Measurements from ENCODE around the gene RASAL2. TPM values are rescaled to one million over a fixed set of nuclear protein-coding genes. Genes with fewer than 3 reads are reported as not detected.

RASAL2 gene
- total RNA-seq, 1 experiment from 2014 or later = 31.6 TPM

DNA sequence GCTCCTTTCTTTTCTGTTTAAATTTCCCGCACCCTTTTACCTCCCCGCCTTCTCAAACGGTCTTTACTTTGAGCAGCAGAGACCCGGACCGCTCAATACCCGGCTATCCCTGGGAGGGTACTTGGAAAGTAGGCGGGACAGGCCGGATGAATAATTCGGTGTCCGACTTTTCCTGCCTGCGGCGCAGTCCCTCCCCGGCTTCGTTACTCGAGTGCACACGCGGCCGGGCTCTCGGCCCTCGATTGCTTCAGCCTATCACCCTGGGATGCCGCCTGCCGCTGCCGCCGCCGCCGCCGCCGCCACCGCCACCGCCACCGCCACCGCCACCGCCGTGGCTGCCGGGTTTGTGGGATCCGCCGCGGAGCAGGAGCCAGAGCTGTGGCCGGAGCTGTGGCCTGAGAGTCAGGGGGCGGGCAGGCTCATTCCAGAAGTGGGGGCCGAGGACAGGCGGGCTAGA is 382 bp upstream of the RASAL2 start:
- Histone ChIP-seq H3K9me3 (ENCODE audit: control insufficient read depth, insufficient read depth, low read depth, low read length) (no peaks in the 10 kb centered on the region), H3K27me3 (ENCODE audit: control insufficient read depth, insufficient read depth, low read length) (no peaks in the 10 kb centered on the region), H3K4me1 (ENCODE audit: control insufficient read depth, insufficient read depth, low read length) (peaks cover 32% of the 10 kb centered on the region), H3K27ac (ENCODE audit: low read length) (peak overlapping the region; percentile 91), H3K4me3 (ENCODE audit: low read depth in 2 of 2, low read length in 2 of 2) (peak overlapping the region; percentile 80 to 94), H3K36me3 (ENCODE audit: control insufficient read depth, insufficient read depth, low read length) (no peaks in the 10 kb centered on the region; the same call in 1 of the 2 replicates)
- BruUV-seq (replicated peaks) = no TSS peak
- CTCF ChIA-PET = interaction anchor here (0.6 kb wide), 1 partner anchor 188 kb away, joined by 3 read pairs; no protein-coding TSS in a partner anchor
- TF ChIP-seq, protein P1, sequence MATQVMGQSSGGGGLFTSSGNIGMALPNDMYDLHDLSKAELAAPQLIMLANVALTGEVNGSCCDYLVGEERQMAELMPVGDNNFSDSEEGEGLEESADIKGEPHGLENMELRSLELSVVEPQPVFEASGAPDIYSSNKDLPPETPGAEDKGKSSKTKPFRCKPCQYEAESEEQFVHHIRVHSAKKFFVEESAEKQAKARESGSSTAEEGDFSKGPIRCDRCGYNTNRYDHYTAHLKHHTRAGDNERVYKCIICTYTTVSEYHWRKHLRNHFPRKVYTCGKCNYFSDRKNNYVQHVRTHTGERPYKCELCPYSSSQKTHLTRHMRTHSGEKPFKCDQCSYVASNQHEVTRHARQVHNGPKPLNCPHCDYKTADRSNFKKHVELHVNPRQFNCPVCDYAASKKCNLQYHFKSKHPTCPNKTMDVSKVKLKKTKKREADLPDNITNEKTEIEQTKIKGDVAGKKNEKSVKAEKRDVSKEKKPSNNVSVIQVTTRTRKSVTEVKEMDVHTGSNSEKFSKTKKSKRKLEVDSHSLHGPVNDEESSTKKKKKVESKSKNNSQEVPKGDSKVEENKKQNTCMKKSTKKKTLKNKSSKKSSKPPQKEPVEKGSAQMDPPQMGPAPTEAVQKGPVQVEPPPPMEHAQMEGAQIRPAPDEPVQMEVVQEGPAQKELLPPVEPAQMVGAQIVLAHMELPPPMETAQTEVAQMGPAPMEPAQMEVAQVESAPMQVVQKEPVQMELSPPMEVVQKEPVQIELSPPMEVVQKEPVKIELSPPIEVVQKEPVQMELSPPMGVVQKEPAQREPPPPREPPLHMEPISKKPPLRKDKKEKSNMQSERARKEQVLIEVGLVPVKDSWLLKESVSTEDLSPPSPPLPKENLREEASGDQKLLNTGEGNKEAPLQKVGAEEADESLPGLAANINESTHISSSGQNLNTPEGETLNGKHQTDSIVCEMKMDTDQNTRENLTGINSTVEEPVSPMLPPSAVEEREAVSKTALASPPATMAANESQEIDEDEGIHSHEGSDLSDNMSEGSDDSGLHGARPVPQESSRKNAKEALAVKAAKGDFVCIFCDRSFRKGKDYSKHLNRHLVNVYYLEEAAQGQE (IDR thresholded peaks at IDR 0.05; ENCODE audit: insufficient read depth in 1 of 2, low read depth in 2 of 2, low read length in 1 of 2) = no peak
- TF ChIP-seq SIN3A (IDR thresholded peaks at IDR 0.05; ENCODE audit: borderline replicate concordance, insufficient read depth, low read depth, low read length) (peak; percentile 87; the same call in 1 of the 2 replicates), POLR2AphosphoS5 (IDR thresholded peaks at IDR 0.05; ENCODE audit: low read depth, low read length) (peak; percentile 81)
- TF ChIP-seq, protein P2, sequence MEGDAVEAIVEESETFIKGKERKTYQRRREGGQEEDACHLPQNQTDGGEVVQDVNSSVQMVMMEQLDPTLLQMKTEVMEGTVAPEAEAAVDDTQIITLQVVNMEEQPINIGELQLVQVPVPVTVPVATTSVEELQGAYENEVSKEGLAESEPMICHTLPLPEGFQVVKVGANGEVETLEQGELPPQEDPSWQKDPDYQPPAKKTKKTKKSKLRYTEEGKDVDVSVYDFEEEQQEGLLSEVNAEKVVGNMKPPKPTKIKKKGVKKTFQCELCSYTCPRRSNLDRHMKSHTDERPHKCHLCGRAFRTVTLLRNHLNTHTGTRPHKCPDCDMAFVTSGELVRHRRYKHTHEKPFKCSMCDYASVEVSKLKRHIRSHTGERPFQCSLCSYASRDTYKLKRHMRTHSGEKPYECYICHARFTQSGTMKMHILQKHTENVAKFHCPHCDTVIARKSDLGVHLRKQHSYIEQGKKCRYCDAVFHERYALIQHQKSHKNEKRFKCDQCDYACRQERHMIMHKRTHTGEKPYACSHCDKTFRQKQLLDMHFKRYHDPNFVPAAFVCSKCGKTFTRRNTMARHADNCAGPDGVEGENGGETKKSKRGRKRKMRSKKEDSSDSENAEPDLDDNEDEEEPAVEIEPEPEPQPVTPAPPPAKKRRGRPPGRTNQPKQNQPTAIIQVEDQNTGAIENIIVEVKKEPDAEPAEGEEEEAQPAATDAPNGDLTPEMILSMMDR (IDR thresholded peaks at IDR 0.05) = no peak
- intact Hi-C loops (cut with micrococcal nuclease; ENCODE audit: unreplicated experiment) (loop anchor here (10.0 kb wide), 1 partner anchor 171 kb away; no protein-coding TSS in a partner anchor), in situ Hi-C loops (cut with HindIII; ENCODE audit: low pct_unique_long_range_greater_than_20kb, low sequenced_read_pairs) (no loop called here)
- POLR2A ChIA-PET = interaction anchor here (0.6 kb wide), 4 partner anchors 9 to 655 kb away, joined by 3 to 7 read pairs (median 3); no protein-coding TSS in a partner anchor
- DNase-seq (ENCODE audit: low read depth, low spot score) = peak; percentile 83
- peak; percentile 92 for ATAC-seq

DNA sequence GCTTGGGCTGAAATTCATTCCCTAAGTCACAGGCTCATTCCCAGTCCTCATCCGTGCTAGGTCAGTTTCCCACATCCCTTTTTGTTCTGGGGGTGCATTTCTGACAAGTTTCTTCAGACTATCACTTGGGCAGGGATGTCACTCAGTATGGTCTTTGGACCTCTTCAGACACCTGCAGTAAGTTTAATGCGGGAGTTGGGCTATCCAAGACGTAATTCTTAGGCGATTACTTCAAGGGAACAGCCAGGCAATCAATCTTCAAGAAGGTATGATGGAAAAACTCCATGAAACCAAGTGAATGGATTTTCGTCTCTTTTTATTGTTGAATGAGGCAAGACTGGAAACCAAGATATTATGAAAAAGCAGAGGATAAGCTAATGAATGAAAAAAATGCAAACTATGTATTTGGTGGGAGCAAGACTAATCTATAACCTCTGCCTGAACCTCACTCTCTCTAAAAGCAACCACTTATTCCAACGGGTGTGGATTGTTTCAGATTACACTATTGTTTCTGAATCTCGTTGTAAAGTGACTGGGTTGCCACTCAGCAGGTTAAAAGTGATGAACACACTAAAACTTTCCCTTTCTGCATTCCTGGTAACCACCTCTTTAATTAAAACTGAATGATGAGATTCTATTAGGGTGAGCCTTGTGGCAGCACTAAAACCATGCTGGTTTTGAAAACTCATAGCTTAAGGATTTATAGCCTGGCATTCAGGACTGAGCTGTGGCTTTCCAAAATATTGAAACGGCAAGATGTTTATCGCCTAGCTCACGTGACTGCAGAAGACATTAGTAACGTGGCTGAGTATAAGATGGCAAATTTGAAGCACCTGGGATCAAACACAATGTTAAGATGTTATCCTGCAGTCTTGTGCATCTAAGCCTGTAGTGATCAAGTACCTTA is 1.1 kb downstream of the RASAL2 start:
- CTCF ChIA-PET = interaction anchor here (0.5 to 0.8 kb wide), 3 partner anchors 183 to 216 kb away, joined by 3 to 7 read pairs (median 4); no protein-coding TSS in a partner anchor
- POLR2A ChIA-PET = interaction anchor here (0.6 to 0.8 kb wide), 3 partner anchors 12 to 73 kb away, joined by 3 to 9 read pairs (median 3); no protein-coding TSS in a partner anchor
- DNase-seq (ENCODE audit: low read depth, low spot score) (no peak), ATAC-seq (no peak)
- Histone ChIP-seq H3K4me1 (ENCODE audit: control insufficient read depth, insufficient read depth, low read length) (peaks cover 36% of the 10 kb centered on the region), H3K4me3 (ENCODE audit: low read depth in 2 of 2, low read length in 2 of 2) (peak overlapping the region; percentile 80 to 94), H3K27me3 (ENCODE audit: control insufficient read depth, insufficient read depth, low read length) (no peaks in the 10 kb centered on the region), H3K36me3 (ENCODE audit: control insufficient read depth, insufficient read depth, low read length) (no peaks in the 10 kb centered on the region; the same call in 1 of the 2 replicates), H3K27ac (ENCODE audit: low read length) (peak overlapping the region; percentile 74), H3K9me3 (ENCODE audit: control insufficient read depth, insufficient read depth, low read depth, low read length) (no peaks in the 10 kb centered on the region)
- in situ Hi-C loops (cut with HindIII; ENCODE audit: low pct_unique_long_range_greater_than_20kb, low sequenced_read_pairs) = no loop called here
- TF ChIP-seq SIN3A (IDR thresholded peaks at IDR 0.05; ENCODE audit: borderline replicate concordance, insufficient read depth, low read depth, low read length) = no peak; the same call in 1 of the 2 replicates
- TF ChIP-seq POLR2AphosphoS5 (IDR thresholded peaks at IDR 0.05; ENCODE audit: low read depth, low read length) = no peak
- TF ChIP-seq, protein P1 (IDR thresholded peaks at IDR 0.05; ENCODE audit: insufficient read depth in 1 of 2, low read depth in 2 of 2, low read length in 1 of 2) = no peak
- TF ChIP-seq, protein P2 (IDR thresholded peaks at IDR 0.05) = no peak
- TF ChIP-seq TCF7L2 (IDR thresholded peaks at IDR 0.05; ENCODE audit: low read depth, low read length) = no peak
- intact Hi-C loops (cut with micrococcal nuclease; ENCODE audit: unreplicated experiment) = loop anchor here (5.0 to 10.0 kb wide), 2 partner anchors 97 to 170 kb away; no protein-coding TSS in a partner anchor
- TSS peak; percentile 85 for BruUV-seq (replicated peaks)
